Measurements from ENCODE around the gene VPS36. TPM values are rescaled to one million over a fixed set of nuclear protein-coding genes. Genes with fewer than 3 reads are reported as not detected.

Gene VPS36
- total and polyA plus RNA-seq, 2 of the 8 experiments (the other 6 are each of a cell fraction or from before 2014, with no cell fraction given), result 14.1 to 19.8 TPM

- Histone ChIP-seq H2BK15ac (ENCODE audit: low read length) (no peak overlapping the region), H3K4me3 (ENCODE audit: extremely low read depth in 1 of 4, insufficient read depth in 2 of 4, low read depth in 3 of 4, low read length in 4 of 4) (no peak overlapping the region), H2AK5ac (ENCODE audit: low read depth, low read length) (no peak overlapping the region), H2BK5ac (ENCODE audit: low read depth, low read length) (no peak overlapping the region), H3K4ac (replicated peaks; ENCODE audit: insufficient read length, low read depth, low read length) (no peak overlapping the region), H3K79me1 (ENCODE audit: low read depth, low read length) (no peaks in the 10 kb centered on the region), H2BK120ac (replicated peaks; ENCODE audit: low read depth, low read length) (no peak overlapping the region), H3K56ac (replicated peaks; ENCODE audit: insufficient read length, low read depth, low read length) (no peak overlapping the region), H3K27me3 (replicated peaks in 1 of 4; ENCODE audit: control insufficient read depth in 3 of 4, extremely low read depth in 1 of 4, insufficient read depth in 3 of 4, low read length in 3 of 4) (no peaks in the 10 kb centered on the region), H3K18ac (ENCODE audit: extremely low read depth, low read length) (no peak overlapping the region), H3K4me2 (ENCODE audit: insufficient read depth in 1 of 2, low read depth in 2 of 2, low read length in 2 of 2) (no peak overlapping the region), H3K23ac (ENCODE audit: insufficient read length) (no peak overlapping the region), H3K79me2 (ENCODE audit: control insufficient read depth in 1 of 2, insufficient read depth in 2 of 2, low read length in 2 of 2) (no peaks in the 10 kb centered on the region), H4K8ac (ENCODE audit: extremely low read depth, insufficient read depth, low read length) (no peak overlapping the region), H4K5ac (ENCODE audit: insufficient read length, low read depth, low read length) (no peak overlapping the region), H3K14ac (ENCODE audit: insufficient read length) (no peak overlapping the region), H4K91ac (replicated peaks; ENCODE audit: insufficient read length, low read length) (no peak overlapping the region), H3K9ac (replicated peaks in 1 of 4; ENCODE audit: extremely low read depth in 1 of 4, low read depth in 3 of 4, low read length in 3 of 4) (no peak overlapping the region), H2BK20ac (ENCODE audit: low read length) (no peak overlapping the region), H2AFZ (ENCODE audit: low read length) (no peak overlapping the region), H3K23me2 (ENCODE audit: low read depth, low read length) (no peaks in the 10 kb centered on the region; the same call in 1 of the 2 replicates), H3K9me3 (ENCODE audit: insufficient read depth in 2 of 2, low read depth in 1 of 2, low read length in 1 of 2) (no peaks in the 10 kb centered on the region), H3K4me1 (replicated peaks in 1 of 4; ENCODE audit: control insufficient read depth in 3 of 4, insufficient read depth in 4 of 4, low read length in 3 of 4) (no peaks in the 10 kb centered on the region), H3K27ac (ENCODE audit: low read depth, low read length) (no peak overlapping the region), H3K36me3 (ENCODE audit: control insufficient read depth in 2 of 4, insufficient read depth in 4 of 4, low read length in 3 of 4) (peaks cover 0 to 12% (median 2%) of the 10 kb centered on the region in 4 experiments; a peak in 4 of 8 replicates), H4K20me1 (replicated peaks in 1 of 2; ENCODE audit: control insufficient read depth in 1 of 2, insufficient read depth in 2 of 2, low read length in 2 of 2) (no peaks in the 10 kb centered on the region), H2BK12ac (ENCODE audit: low read depth, low read length) (no peak overlapping the region)
- CTCF ChIA-PET (ENCODE audit: partially characterized antibody), result no interaction called here
- DNase-seq (ENCODE audit: low read depth in 1 of 2, low spot score in 2 of 2), result no peak
- no peak for FAIRE-seq
- POLR2A ChIA-PET (ENCODE audit: partially characterized antibody), result interaction anchor here (0.7 kb wide), 1 partner anchor 27 kb away, joined by 3 read pairs; no protein-coding TSS in a partner anchor
- WGBS, 2 experiments (ENCODE audit: extremely low coverage in 1 of 2, insufficient coverage in 1 of 2, insufficient read length in 1 of 2, insufficient replicate concordance in 2 of 2, low coverage in 1 of 2, low lambda C conversion rate in 2 of 2, missing lambda C conversion rate in 1 of 2), result 100% methylated on average over 1 of the region's 1 CpG
- TF ChIP-seq TEAD4 (IDR thresholded peaks at IDR 0.05; ENCODE audit: low read depth, low read length) (no peak), SUZ12 (IDR thresholded peaks at IDR 0.05; ENCODE audit: low read length) (no peak), RXRA (IDR thresholded peaks at IDR 0.05; ENCODE audit: insufficient read depth, low read depth, low read length) (no peak), PHF8 (conservative IDR thresholded peaks at IDR 0.05; ENCODE audit: low read depth, low read length) (no peak), MAFK (IDR thresholded peaks at IDR 0.05; ENCODE audit: low read depth, low read length) (no peak), YY1 (IDR thresholded peaks at IDR 0.05; ENCODE audit: low read depth, low read length) (no peak), EGR1 (IDR thresholded peaks at IDR 0.05; ENCODE audit: borderline replicate concordance, low read depth, low read length) (no peak), RBBP5 (IDR thresholded peaks at IDR 0.05; ENCODE audit: borderline replicate concordance, low read depth, low read length) (no peak), NANOG (IDR thresholded peaks at IDR 0.05; ENCODE audit: insufficient read depth, low read depth, low read length, poor library complexity, severe bottlenecking) (no peak), SP1 (IDR thresholded peaks at IDR 0.05; ENCODE audit: low read depth, low read length) (no peak), CBX8 (IDR thresholded peaks at IDR 0.05; ENCODE audit: borderline replicate concordance, low read depth, low read length) (no peak), TAF1 (IDR thresholded peaks at IDR 0.05; ENCODE audit: low read depth, low read length) (no peak), EZH2 (IDR thresholded peaks at IDR 0.05; ENCODE audit: low read depth, low read length, severe bottlenecking) (no peak), BACH1 (IDR thresholded peaks at IDR 0.05; ENCODE audit: low read length) (no peak)
- TF ChIP-seq, protein P1, sequence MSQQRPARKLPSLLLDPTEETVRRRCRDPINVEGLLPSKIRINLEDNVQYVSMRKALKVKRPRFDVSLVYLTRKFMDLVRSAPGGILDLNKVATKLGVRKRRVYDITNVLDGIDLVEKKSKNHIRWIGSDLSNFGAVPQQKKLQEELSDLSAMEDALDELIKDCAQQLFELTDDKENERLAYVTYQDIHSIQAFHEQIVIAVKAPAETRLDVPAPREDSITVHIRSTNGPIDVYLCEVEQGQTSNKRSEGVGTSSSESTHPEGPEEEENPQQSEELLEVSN (IDR thresholded peaks at IDR 0.05), result no peak
These were observed 38.3 kb downstream of the VPS36 start for GRCh38 chr13:52412128-52412527.

Measured in H1 (cell line).